GM18505 (cell line): ENCODE results near the gene CYP27C1.
"Not testable (repeated sequence)": the region's sequence is repeated elsewhere in the genome, so short reads cannot be mapped to it uniquely, and the experiment has no call there.

Experiments used
- ATAC-seq: cut with Tn5 transposase; IDR thresholded peaks from one replicate; pipeline ENCODE4 v1.9.1; 2021; ENCODE audit not compliant: unreplicated experiment
- POLR2A ChIP-seq: IDR thresholded peaks from 4 replicates; pipeline ENCODE4 v1.6.1; 2011; ENCODE audit warnings: borderline replicate concordance; ENCODE audit not compliant: insufficient read depth, insufficient read length; ENCODE audit errors: extremely low read depth

The CYP27C1 gene

DNA sequence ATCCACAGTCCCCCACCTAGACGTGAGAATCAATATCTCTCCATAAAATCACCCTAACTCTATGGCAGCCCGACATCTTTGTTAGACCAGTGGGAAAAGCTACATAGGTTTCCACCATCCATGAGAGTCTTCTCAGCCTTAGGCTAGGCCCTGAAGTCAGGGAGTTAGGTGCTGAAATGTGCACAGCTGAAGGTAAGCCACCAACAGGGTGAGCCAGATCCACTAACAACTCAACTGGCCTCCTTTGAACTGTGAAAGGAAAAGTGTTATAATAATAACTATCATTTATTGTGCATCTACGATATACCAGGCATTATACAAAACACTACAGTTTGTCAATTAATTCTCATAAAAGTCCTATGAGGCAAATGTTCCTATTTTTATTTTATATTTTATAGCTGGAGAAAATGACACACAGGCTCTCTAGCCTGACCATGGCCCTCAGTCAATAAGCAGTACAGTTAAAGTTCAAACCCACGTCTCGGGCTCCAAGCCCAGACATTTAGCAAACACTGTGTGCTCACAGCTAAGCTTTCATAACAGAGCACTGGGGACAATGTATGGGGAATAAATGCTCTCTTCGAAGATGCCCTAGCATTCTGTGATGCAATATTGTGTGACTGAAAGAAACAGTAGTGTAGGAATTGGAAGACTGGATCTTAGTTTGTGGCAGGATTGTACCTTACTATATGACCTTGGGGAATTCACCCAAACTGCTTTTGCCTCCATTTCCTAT is 11.2 kb upstream of the CYP27C1 start:
- no peak for ATAC-seq
- TF ChIP-seq POLR2A, result no peak

DNA sequence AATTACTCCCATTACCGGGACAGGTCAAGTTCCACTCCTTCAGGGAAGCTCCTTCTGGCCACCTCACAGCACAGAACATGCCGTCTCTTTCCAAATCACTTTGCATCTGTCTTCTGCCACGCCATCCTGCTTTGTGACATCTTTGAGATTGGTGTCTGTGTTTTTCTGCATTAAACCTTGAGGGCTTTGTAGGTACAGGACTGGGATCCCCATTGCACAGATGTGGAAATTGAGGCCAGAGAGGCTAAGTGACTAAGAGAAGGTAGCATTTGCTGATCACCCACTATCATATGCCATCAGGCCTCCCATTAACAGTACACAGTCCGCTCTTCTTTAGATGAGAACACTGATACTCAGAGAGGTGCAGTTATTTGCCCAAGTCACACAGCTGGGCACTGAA is 9.5 kb upstream of the CYP27C1 start:
- no peak for TF ChIP-seq POLR2A

DNA sequence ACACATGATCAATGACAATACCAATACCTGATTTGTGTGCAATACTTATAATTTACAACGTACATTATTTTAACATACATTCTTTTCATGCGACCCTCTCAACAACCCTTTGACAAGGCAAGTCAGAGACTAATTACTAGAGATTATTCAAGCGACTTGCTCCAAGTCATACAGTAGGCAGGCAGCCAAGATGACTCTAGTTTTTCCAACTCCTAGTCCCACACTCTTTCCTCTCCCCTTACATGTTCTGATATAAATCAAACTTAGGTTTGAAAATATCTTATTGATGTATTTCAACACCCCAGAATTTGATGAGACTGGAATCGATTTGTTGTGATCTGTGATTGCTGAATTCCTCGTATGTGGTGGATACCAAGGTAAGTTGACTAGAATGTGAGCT is 8.0 kb upstream of the CYP27C1 start:
- ATAC-seq, result no peak

More for the DNA sequence above, 9.5 kb upstream of the CYP27C1 start:
- ATAC-seq, result no peak

GRCh38 chr2:127227264-127227660 is 7.2 kb upstream of the CYP27C1 start:
- not testable (repeated sequence) for ATAC-seq

More for the DNA sequence above, 8.0 kb upstream of the CYP27C1 start:
- TF ChIP-seq POLR2A, result no peak

- ATAC-seq, result no peak
- no peak for TF ChIP-seq POLR2A
Observed at GRCh38 chr2:127226520-127227263, 6.6 kb upstream of the CYP27C1 start.

- TF ChIP-seq POLR2A, result no peak
- no peak for ATAC-seq
Observed at GRCh38 chr2:127226132-127226519, 6.0 kb upstream of the CYP27C1 start.

GRCh38 chr2:127225186-127225960 is 5.3 kb upstream of the CYP27C1 start:
- ATAC-seq, result no peak

DNA sequence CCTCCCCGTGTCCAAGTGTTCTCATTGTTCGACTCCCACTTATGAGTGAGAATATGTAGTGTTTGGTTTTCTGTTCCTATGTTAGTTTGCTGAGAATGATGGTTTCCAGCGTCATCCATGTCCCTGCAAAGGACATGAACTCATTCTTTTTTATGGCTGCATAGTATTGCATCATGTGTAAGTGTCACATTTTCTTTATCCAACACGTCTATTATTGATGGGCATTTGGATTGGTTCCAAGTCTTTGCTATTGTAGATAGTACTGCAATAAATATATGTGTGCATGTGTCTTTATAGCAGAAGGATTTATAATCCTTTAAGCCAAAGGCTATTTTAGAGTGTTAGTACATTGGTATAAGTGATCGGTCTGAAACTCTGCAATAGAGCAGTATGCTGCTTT is 4.0 kb upstream of the CYP27C1 start:
- not testable (repeated sequence) for ATAC-seq

More at GRCh38 chr2:127225186-127225960, 5.3 kb upstream of the CYP27C1 start:
- TF ChIP-seq POLR2A, result no peak

GRCh38 chr2:127220768-127221527 is 849 bp upstream of the CYP27C1 start:
- no peak for ATAC-seq
- TF ChIP-seq POLR2A, result no peak

GRCh38 chr2:127219171-127220070 is 678 bp downstream of the CYP27C1 start:
- ATAC-seq, result no peak
- TF ChIP-seq POLR2A, result no peak

DNA sequence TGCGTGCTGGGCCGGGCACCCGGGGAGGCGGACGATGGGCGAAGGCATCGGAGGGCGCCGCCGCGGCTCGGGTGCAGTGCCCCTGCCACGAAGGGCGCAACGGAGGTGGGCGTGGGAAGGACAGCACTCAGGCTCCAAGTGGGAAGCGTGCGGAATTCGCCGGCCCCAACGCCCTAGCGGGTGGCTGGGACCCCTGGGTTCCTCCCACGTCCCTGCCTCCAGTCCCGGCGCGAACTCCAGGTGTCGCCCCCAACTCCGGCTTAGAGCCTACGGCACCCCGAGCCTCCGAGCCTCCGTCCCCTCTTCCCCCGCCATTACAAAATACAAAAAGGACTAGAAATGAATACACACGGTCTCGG is 1.3 kb downstream of the CYP27C1 start:
- TF ChIP-seq POLR2A, result no peak
- no peak for ATAC-seq
